GM18909 (cell line): ENCODE measurements around the gene SERPINE1.
"Not testable (repeated sequence)": the region's sequence is repeated elsewhere in the genome, so short reads cannot be mapped to it uniquely, and the experiment has no call there.

Experiments used
- ATAC-seq: cut with Tn5 transposase; IDR thresholded peaks from one replicate; pipeline ENCODE4 v1.9.1; 2021; ENCODE audit warnings: mild to moderate bottlenecking; ENCODE audit not compliant: unreplicated experiment, poor library complexity

The SERPINE1 gene

DNA sequence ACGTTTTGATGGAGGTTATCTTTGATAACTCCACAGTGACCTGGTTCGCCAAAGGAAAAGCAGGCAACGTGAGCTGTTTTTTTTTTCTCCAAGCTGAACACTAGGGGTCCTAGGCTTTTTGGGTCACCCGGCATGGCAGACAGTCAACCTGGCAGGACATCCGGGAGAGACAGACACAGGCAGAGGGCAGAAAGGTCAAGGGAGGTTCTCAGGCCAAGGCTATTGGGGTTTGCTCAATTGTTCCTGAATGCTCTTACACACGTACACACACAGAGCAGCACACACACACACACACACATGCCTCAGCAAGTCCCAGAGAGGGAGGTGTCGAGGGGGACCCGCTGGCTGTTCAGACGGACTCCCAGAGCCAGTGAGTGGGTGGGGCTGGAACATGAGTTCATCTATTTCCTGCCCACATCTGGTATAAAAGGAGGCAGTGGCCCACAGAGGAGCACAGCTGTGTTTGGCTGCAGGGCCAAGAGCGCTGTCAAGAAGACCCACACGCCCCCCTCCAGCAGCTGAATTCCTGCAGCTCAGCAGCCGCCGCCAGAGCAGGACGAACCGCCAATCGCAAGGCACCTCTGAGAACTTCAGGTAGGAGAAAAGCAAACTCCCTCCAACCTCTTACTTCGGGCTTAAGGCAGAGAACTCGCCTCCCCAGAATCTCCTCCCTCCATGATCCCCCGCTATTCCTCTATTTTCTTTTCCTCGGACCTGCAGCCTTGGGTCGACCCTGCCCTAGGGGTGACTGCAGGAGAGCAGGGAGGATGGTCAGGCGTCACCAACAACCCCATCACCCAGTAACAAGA, at the start of gene SERPINE1:
Gene SERPINE1 (plus strand): TSS at position 454 of the 809 bp plus-strand sequence. CDS start 1,290 bp downstream, outside the sequence.
- peak; percentile 61 for ATAC-seq

DNA sequence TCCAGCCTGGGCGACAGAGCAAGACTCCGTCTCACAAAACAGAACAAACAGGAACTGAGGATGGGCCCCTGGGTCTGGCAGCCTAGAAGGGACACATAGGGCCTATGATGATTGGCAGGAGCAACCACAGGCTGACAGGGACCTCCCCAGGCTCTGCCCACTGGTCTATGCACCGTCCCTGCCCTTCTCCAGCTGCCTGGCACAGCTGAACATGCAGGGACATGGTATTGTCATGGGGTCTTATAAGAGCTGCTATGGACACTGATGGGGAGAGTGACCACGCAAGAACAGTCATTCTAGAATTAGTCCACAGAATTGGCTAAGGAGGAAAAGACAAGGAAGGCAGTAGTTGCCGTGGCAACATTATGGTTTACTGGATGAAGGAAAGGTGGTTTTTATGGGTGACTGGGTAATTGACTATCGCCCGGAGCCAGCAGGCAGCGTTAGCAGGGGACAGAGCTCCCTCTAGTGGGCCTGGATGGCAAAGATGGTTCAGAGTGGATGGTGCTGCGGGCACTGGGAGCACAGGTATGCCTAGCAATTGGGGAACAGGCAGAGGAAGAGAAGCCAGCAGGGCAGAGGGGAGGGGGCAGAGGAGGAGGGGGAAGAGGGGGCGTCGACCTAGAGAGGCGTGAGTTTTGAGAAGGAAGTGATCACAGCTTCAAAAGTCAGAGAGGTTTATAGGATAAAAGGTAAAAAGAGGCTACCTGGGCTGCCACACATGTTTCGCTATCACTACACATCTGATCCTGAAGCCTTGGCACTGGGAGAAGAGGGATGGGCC, 49.4 kb upstream of the SERPINE1 start:
- ATAC-seq, result peak; percentile 76

DNA sequence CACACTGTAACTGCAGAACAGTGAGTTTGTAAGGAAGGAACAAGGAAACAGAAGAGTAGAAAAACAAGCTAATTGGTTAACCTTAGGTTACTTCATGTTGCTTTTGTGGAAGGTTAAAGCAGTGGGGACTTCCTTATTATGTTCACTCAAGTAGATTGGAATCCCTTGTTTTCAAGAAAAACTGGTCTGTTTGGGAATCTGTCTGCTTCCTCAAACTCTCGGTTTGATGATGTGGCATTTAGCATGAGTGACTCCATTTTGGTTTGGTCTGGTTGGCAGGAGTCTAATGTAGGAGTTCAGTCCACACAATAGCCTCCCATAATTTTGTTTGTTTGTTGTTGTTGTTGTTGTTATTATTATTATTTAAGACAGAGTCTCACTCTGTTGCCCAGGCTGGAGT, 45.5 kb upstream of the SERPINE1 start:
- no peak for ATAC-seq

DNA sequence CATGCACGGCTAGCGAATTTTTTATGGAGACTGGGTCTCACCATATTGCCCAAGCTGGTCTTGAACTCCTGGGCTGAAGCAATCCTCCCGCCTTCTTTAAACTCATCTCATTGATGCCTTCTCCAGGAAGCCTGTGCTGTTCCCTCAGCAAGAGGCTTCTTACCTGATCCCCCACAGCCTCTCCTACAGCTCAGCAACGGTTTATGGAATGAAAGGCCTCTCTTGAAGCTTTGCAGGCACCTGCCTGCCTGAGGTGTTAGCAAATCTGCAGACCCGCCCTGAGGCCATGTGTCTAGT, 42.1 kb upstream of the SERPINE1 start:
- no peak for ATAC-seq

DNA sequence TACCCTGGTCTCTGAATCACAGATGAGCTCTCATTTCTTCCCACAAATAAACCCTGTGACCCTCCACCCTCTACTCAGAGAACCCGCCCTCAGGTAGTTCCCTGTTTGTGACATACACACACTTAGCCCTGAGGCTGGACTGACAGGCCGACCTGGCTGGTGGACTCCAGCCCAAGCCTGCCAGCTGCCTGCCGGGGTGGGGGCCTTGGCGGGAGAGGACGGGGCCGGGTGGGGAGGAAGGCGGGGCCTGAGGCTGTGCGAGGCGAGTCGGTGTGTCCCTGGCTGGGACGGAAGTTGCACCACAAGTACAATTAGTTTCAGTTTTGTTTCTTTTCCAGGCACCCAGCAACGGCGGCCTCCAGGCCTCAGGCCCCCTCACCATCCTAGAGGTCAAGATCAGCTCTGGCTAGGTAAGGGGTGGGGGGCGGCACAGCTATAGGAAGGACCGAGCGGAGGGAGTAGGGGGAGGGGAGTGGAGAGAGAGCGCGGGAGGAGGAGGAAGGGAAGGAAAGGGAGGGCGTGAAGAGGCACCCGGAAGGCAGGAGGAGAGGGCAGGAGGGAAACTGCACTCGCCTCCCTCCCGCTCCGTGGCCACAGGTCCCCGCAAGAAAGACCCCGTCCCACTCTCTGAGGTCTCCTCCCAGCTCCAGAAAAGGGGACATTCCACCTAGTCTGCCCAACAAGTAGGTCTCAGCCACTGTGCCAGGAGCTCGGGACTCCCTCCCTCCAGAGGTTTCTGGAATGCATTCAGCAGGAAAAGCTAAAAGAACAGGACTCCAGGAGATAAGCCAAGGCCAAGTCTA, 41.5 kb upstream of the SERPINE1 start, which contains the start of gene TRIM56:
Gene TRIM56 (plus strand): TSS at position 320 of the 803 bp plus-strand sequence. CDS start 1,832 bp downstream, outside the sequence.
- peak; percentile 84 for ATAC-seq

DNA sequence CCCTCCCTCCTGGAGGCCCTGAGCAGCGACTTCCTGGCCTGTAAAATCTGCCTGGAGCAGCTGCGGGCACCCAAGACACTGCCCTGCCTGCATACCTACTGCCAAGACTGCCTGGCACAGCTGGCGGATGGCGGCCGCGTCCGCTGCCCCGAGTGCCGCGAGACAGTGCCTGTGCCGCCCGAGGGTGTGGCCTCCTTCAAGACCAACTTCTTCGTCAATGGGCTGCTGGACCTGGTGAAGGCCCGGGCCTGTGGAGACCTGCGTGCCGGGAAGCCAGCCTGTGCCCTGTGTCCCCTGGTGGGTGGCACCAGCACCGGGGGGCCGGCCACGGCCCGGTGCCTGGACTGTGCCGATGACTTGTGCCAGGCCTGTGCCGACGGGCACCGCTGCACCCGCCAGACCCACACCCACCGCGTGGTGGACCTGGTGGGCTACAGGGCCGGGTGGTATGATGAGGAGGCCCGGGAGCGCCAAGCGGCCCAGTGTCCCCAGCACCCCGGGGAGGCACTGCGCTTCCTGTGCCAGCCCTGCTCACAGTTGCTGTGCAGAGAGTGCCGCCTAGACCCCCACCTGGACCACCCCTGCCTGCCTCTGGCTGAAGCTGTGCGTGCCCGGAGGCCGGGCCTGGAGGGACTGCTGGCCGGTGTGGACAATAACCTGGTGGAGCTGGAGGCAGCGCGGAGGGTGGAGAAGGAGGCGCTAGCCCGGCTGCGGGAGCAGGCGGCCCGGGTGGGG, 39.4 kb upstream of the SERPINE1 start:
- ATAC-seq, result no peak

DNA sequence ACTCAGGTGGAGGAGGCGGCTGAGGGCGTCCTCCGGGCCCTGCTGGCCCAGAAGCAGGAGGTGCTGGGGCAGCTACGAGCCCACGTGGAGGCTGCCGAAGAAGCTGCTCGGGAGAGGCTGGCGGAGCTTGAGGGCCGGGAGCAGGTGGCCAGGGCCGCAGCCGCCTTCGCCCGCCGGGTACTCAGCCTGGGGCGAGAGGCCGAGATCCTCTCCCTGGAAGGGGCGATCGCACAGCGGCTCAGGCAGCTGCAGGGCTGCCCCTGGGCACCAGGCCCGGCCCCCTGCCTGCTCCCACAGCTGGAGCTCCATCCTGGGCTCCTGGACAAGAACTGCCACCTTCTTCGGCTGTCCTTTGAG, 38.9 kb upstream of the SERPINE1 start:
- no peak for ATAC-seq

DNA sequence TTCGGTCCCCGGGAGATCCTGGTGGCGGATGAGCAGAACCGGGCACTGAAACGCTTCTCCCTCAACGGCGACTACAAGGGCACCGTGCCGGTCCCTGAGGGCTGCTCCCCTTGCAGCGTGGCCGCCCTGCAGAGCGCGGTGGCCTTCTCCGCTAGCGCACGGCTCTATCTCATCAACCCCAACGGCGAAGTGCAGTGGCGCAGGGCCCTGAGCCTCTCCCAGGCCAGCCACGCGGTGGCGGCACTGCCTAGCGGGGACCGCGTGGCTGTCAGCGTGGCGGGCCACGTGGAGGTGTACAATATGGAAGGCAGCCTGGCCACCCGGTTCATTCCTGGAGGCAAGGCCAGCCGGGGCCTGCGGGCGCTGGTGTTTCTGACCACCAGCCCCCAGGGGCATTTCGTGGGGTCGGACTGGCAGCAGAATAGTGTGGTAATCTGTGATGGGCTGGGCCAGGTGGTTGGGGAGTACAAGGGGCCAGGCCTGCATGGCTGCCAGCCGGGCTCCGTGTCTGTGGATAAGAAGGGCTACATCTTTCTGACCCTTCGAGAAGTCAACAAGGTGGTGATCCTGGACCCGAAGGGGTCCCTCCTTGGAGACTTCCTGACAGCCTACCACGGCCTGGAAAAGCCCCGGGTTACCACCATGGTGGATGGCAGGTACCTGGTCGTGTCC, 37.9 kb upstream of the SERPINE1 start:
- ATAC-seq, result no peak

DNA sequence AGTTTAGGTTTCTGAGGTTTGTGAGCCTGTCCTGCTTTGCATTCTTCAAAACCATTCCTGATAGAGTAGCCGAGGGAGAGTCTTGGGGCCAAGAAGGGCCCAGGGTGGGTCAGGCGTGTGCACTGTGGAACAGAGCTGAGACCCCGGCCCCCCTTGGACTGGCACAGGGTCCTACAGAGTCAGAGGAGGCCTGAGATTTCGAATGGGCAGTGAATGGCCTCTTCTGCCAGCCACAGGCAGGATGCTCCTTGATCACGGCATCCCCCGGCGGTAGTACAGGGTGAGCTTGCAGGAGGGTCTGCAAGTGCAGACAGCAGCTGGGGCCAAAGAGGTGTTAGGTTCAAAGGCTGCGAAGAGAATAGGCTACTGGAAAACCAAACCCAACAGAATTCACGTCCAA, 37.0 kb upstream of the SERPINE1 start:
- no peak for ATAC-seq

DNA sequence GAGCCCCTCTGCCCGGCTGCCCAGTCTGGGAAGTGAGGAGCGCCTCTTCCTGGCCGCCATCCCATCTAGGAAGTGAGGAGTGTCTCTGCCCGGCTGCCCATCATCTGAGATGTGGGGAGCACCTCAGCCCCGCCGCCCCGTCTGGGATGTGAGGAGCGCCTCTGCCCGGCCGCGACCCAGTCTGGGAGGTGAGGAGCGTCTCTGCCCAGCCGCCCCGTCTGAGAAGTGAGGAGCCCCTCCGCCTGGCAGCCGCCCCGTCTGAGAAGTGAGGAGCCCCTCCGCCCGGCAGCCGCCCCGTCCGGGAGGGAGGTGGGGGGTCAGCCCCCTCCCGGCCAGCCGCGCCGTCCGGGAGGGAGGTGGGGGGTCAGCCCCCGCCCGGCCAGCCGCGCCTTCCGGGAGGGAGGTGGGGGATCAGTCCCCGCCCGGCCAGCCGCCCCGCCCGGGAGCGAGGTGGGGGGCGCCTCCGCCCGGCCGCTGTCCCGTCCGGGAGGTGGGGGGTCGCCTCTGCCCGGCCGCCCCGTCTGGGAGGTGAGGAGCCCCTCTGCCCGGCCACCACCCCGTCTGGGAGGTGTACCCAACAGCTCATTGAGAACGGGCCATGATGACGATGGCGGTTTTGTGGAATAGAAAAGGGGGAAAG, 34.5 kb upstream of the SERPINE1 start:
- not testable (repeated sequence) for ATAC-seq

DNA sequence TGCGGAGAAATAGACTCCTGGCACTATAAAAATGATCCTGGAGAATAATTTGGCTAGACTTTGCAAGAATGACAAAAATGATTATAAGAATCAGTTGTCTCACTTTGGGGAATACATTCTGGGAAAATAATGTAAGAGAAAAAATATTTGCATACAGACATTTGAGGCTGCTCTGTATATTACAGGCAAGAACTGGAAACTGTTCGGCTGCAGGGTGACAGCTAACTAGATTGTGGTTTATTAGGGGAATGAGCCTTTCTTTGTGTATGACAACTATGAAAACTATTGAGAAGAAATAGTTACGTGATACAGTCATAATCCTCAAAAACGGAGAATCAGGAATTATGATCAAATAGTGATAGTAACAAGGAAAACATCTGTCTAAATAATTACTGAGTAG, 33.0 kb upstream of the SERPINE1 start:
- no peak for ATAC-seq

DNA sequence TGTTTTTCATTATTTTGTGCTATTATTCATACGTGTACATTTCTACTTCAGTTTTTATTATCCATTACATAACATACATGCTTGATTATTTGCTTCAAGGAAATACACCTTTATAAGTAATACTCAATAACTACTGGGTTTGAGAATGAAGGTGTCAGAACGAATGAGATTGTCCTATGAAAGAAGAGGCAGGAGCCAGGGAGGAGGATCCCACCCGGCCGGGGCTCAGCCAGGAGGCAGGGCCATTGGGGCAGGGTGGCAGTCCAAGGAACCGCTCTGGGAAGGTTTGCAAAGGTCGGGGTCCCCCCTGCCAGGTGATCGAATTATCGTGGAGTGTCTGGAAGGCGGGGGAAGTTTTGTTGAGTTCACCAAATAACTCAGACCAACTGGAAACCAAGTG, 32.5 kb upstream of the SERPINE1 start:
- ATAC-seq, result no peak

DNA sequence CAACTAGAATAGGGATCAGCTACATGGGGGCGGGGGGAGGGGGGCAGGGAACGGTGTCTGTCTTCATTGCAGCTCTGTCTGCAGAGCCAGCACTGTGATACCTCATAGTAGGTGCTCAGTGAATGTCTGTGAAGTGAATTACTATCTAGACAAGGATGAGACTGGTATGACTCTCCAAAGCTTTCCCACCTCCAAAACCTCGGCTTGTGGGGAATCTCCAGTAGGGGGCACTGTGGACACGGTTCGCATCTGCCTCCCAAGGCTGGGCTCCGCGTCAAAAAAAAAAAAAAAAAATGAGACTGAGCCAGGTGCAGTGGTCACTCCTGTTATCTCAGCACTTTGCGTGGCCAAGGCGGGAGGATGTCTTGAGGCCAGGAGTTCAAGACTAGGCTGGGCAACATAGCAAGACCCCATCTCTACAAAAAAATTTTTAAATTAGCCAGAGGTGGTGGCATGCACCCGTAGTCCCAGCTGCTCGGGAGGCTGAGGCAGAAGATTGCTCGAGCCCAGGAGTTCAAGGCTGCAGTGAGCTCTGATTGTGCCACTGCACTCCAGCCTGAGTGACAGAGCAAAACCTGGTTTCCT, 32.0 kb upstream of the SERPINE1 start:
- no peak for ATAC-seq

DNA sequence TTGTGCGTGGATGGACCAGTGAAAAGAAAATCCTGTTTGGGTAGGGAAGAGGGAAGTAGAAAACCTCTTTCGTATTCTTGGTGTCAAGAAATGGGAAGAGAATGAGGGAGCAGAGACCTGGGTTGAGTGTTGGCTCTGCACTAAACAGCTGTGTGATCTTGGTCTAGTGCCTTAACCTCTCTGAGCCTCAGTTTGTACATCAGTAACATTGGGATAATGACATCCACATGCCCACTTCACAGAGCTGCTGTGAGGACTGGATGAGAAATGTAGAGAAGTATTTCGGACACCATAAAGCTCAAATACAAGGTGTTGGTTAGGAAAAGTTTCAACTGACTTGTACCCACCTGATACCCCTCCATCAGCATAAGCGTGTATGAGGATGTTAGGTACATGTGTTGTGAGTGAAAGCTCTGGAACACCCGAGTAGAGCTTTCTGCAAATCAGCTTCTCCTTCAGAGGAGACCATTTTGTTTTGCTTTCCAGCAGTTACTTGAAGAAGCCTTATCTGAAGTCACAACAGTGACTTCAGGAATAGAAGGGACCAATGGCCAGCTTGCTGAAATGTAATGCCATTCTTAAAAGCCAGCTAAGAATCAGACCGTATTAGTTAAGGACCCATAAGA, 30.5 kb upstream of the SERPINE1 start:
- ATAC-seq, result no peak

DNA sequence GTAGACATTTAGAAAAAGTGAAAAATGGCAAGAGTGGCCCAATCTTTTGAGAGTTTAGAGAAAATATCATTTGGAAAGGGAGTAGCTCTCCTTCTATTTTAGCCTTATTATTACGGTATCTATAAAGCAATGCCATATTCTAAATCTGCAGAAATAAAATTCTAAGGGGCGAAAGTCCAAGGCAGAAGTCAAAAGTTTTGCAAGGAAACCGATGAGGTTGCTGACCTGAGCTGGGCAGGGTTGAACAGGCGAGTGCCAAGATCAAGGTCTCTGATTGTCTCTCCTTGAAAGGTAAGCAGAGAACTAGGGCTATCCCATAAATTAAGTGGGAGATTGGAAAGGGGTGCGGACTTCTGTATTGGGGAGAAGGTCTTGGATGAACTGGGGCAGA, 30.0 kb upstream of the SERPINE1 start:
- no peak for ATAC-seq

DNA sequence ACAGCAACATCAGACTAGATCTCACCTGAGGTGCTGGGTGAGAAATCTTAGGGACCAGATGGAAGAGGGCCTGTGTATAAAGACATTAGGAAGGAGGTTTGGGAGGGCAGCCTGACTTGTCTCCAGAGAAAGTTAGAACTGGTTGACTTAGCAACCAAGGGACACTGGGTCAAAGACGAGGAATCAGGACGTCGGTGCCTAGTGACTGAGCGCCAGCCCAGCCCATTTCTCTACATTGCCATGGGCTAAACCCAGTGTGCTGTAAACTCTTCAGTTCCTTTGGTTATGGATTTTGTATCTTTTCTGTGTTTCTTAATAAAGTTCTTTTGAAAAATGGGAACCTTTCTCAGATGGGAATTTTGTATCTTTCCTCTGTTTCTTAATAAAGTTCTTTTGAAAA, 29.3 kb upstream of the SERPINE1 start:
- no peak for ATAC-seq

DNA sequence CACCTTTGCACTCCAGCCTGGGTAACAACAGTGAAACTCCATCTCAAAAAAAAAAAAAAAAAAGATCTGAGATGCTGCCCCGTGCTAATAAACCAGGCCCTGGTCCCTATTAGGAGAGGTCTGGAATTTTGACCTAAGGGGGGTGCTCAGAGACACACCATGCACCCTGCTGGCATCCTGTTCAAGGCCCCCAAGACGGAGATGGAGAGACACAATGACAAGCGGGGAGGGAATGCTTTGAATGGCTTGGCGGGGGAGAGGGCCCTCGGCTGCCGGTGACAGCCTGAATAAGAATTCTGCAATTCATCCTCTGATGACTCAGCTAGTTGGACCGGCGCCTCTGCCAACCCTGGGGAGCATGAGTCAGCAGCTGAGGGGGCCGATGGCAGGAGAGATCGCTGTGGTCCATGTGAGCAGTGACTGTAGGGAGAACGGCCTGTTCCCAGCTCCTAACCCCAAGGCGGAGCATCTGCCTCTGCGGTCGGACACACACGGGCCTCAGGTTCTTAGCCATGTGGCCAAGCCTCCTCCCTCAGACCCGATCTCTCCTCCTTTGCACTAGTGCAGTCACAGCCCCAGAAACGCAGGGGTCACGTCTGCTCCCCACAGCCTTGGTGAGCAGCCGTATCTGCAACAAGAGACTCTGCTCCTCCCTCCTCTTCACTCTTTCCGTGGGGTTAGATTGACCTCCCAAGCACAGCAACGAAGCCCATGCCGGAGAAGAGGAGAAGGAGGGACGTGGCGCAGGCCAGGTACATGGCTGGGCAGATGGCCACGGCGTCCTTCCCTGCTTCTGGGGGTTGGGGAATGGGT, 26.7 kb upstream of the SERPINE1 start:
- ATAC-seq, result no peak
